Stimulated activated CD4-positive, alpha-beta T cell treated with anti-CD3 and anti-CD28 coated beads, Interleukin-15, amount 100 ng/mL, for 1 hour (primary cell): ENCODE results near the gene LMAN1L.

Source experiments
- DNase-seq, 2 donors: peaks; one replicate each; pipeline ENCODE4 v3.0.0-alpha.2; 2020; ENCODE audit warnings: low read depth in 1 of 2, low spot score in 1 of 2

LMAN1L gene

GRCh38 chr15:74815121-74815934 is 2.7 kb downstream of the LMAN1L start:
- DNase-seq, result no peak

- no peak for DNase-seq
Measured at GRCh38 chr15:74815961-74816360, 3.3 kb downstream of the LMAN1L start.

- no peak for DNase-seq
Measured at GRCh38 chr15:74816624-74817369, 4.2 kb downstream of the LMAN1L start.

DNA sequence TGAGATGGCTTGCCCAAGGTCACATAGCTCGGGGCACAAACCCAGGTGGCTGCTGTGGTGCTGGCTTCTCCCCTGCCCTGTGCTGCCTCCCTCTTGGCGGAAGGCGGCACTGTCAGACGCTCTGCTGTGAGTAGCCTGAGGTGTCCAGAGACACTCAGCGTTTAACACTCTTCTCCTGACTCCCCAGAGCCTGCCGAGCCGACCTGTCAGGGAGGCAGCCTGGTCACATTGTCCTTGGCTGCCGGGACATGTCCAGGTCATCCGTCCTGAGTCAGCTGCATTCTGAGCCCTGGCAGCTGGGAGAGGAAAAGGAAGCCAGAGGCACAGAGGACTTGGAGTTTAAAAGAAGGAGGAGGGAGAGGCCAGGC is 4.7 kb downstream of the LMAN1L start:
- no peak for DNase-seq

DNA sequence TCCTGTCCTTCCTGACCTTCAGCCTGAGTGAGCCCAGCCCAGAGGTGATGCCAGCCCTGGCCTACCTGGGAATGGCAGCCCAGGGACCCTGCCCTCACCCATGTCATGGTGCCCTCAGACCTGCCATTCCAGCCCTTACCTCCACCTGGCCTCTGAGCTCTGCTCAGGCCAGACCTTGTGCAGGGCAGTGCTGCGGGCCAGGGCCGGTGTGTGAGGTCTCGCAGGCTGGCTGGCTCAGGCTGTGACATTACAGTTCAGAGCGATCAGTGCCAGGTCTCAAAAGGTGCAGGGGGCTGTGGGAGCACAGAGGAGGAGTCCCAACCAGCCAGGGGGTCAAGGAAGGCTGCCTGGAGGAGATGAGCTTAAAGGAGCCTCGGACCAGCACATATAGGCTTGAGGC is 7.4 kb downstream of the LMAN1L start:
- no peak for DNase-seq

- no peak for DNase-seq
Measured at GRCh38 chr15:74821091-74821789, 8.6 kb downstream of the LMAN1L start.

- DNase-seq, result no peak
Measured at GRCh38 chr15:74821790-74822158, 9.1 kb downstream of the LMAN1L start.

DNA sequence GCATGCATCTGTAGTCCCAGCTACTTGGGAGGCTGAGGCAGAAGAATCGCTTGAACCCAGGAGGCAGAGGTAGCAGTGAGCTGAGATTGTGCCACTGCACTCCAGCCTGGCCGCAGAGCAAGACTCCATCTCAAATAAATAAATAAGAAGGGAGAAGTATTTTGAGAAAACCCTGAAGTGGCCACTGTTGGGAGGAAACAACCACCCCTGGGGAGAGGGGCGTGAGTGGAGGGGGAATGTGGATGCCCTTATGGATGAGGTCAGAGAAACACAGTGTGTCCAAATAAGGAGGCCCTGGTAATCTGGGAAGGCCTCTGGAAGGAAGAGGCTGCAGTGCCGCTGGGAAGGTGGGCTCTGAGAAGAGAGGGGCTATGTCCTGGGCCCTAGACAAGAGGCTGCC is 9.6 kb downstream of the LMAN1L start:
- no peak for DNase-seq

GRCh38 chr15:74823324-74823723 is 10.7 kb downstream of the LMAN1L start:
- DNase-seq, result no peak

DNA sequence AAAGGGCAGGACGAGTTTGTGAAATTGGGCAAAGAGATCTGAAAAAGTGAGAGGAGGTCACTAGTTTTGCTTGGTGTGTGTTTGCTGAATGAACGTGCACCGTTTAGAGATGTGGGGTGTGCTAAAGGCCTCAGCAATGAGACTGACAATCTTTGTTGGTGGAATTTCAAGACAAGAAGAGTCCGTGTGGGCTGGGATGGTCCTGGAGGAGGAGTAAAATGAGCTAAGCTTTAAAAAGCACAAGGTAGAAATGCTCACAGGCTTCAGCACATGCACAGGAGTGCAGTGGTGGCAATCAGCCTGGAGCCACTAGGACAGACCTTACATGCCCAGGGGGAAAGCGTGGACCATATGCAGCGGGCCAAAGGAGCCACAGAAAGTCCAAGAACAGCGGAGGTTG is 12.3 kb downstream of the LMAN1L start:
- no peak for DNase-seq

DNA sequence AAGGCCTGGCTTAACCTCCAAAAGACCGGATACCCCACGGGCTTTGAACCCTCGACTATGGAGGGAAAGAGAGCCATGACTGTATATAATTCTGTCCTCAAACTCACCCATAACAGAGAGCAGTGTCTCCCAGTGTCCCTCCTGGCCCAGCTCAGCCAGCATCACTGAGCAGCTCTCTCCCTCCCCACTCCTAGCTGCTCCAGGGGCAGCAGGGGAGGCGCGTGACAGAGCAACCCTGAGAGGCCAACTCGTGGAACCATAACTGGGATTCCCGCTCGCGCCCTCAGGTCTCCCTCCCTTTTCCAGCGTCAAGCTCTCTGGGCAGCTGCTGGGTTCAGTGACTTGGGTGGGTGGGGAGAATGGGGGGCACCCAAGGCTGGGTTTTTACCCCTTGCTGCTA is 13.2 kb downstream of the LMAN1L start:
- no peak for DNase-seq

DNA sequence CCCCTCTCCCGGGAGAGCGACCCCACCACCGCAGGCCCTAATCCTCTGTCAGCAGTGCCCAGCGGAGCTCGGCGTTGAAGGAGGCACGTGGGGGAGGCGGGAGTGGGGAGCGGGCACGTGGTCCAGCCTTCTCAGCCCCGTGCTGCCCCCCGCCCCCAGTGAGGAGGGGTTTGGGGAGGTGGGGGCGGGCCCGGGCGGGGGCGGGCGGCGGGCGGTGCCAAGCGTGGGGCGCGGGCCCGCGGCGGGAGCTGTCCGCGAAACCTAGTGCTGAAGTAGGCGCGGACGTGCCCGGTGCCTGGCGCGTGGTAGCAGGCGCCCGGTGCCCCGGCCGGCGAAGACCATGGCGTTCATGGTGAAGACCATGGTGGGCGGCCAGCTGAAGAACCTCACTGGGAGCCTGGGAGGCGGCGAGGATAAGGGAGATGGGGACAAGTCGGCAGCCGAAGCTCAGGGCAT is 13.8 kb downstream of the LMAN1L start, which contains the start of gene CPLX3:
CPLX3 (plus strand) TSS at position 264 of the 456 bp plus-strand sequence; CDS start at position 341, 77 bp downstream.
- DNase-seq, result peak in 1 of 2 donors; percentile 41

- no peak for DNase-seq
Measured at GRCh38 chr15:74826921-74827320, 14.3 kb downstream of the LMAN1L start.

GRCh38 chr15:74827614-74828013 is 15.0 kb downstream of the LMAN1L start:
- no peak for DNase-seq

- no peak for DNase-seq
Measured at GRCh38 chr15:74828835-74829234, 16.2 kb downstream of the LMAN1L start.

DNA sequence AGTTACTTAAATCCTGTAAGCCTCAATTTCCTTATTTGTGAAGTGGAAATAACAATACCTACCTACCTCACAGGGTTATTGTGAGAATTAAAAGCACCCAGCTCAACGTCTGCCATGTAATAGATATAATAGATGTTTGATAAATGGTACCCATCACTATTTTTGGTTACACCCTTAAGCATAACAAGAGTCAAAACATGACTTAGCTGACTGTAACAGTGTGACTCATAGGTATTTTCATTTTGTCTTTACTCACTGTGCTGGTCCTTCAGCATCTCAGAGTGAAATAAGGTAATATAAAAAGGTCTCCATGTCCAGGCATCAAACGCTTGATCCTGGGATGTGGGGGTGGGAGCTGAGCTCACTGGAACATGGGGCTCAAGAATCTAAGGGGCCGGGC is 16.9 kb downstream of the LMAN1L start:
- no peak for DNase-seq

GRCh38 chr15:74829991-74830390 is 17.4 kb downstream of the LMAN1L start:
- no peak for DNase-seq

GRCh38 chr15:74830868-74831267 is 18.2 kb downstream of the LMAN1L start:
- DNase-seq, result no peak

- DNase-seq, result no peak
Measured at GRCh38 chr15:74831813-74832495, 19.3 kb downstream of the LMAN1L start.

DNA sequence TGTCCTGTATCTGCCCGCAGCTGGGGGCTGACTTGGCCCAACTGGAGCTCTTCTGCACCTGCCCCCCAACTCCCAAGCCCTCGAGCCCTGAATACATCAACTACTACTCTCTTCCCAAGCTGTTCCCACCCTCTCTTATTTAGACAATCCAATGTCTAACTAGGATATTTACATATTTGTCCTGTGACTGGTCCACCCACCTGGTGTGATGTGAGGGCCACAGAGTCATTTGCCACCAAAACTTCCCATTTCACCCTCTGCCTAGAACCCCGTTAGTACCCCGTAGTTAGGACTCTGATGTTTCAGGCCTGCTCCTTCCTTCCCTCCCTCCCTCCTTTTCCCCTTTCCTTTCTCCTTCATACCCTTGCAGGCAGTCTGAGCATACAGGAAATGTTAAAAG is 20.2 kb downstream of the LMAN1L start:
- DNase-seq, result no peak

DNA sequence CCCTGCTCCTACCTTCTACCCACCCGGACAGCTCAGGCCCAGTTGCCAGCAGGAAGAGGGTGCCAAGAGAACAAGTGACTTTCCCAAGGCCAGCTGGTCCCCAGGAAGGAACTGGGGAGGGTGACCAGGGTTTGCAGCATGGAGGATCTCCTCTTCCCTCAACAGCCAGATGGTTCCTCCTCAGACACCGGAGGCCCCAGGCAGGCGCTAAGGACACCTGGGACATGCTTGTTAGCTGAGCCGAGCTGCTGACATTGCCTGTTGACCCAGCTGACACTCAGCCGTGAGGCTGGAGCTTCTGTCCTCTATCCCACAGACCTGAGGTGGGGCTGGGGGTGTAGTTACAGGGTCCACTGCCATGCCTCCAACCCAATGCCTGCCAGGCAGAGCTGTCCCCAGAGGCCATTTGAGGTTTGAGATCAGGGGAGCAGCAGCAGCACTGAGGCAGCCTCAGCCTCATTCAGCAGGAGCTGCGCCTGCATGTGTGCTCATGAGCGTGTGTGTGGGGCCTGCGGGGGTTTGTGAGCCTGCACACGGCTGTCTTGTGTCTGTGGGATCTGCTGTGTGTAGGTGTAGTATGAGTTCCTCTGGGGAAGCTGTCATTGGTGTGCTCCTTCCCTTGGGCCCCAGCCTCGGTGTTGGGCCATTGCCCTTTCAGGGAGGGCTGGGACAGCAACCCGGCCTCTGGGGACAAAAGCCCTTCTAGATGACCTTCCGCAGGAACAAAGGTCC is 20.9 kb downstream of the LMAN1L start:
- no peak for DNase-seq
